ENCODE measurements around the gene TFCP2L1. TPM values are rescaled to one million over a fixed set of nuclear protein-coding genes. Genes with fewer than 3 reads are reported as not detected.

Gene TFCP2L1
- total RNA-seq, 1 experiment from 2014 or later, result 4.3 TPM

DNA sequence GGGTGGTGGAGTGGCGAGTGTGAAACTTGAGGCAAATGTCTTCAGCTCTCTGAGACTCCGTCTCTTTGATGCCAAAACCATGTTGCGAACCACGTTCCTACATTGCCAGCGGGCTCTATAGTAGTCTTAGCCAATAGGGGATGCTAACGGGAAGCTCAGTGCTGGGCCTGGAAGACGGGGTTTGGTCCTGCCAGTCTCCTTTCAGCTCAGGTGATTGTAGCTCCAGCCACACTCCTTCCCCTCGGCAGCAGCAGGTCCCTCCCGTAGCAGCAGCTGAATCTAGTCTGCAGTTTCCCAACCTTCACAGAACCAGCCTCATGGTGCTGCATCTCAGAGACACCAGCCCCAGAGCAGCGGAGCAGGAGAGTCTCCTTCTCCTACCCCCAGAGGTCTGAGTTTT lies 109.7 kb downstream of the TFCP2L1 start (continued):
- TF ChIP-seq, protein P1, sequence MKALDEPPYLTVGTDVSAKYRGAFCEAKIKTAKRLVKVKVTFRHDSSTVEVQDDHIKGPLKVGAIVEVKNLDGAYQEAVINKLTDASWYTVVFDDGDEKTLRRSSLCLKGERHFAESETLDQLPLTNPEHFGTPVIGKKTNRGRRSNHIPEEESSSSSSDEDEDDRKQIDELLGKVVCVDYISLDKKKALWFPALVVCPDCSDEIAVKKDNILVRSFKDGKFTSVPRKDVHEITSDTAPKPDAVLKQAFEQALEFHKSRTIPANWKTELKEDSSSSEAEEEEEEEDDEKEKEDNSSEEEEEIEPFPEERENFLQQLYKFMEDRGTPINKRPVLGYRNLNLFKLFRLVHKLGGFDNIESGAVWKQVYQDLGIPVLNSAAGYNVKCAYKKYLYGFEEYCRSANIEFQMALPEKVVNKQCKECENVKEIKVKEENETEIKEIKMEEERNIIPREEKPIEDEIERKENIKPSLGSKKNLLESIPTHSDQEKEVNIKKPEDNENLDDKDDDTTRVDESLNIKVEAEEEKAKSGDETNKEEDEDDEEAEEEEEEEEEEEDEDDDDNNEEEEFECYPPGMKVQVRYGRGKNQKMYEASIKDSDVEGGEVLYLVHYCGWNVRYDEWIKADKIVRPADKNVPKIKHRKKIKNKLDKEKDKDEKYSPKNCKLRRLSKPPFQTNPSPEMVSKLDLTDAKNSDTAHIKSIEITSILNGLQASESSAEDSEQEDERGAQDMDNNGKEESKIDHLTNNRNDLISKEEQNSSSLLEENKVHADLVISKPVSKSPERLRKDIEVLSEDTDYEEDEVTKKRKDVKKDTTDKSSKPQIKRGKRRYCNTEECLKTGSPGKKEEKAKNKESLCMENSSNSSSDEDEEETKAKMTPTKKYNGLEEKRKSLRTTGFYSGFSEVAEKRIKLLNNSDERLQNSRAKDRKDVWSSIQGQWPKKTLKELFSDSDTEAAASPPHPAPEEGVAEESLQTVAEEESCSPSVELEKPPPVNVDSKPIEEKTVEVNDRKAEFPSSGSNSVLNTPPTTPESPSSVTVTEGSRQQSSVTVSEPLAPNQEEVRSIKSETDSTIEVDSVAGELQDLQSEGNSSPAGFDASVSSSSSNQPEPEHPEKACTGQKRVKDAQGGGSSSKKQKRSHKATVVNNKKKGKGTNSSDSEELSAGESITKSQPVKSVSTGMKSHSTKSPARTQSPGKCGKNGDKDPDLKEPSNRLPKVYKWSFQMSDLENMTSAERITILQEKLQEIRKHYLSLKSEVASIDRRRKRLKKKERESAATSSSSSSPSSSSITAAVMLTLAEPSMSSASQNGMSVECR (CRISPR knock-in tag; IDR thresholded peaks at IDR 0.05; ENCODE audit: borderline replicate concordance), result no peak
- TF ChIP-seq, protein P2, sequence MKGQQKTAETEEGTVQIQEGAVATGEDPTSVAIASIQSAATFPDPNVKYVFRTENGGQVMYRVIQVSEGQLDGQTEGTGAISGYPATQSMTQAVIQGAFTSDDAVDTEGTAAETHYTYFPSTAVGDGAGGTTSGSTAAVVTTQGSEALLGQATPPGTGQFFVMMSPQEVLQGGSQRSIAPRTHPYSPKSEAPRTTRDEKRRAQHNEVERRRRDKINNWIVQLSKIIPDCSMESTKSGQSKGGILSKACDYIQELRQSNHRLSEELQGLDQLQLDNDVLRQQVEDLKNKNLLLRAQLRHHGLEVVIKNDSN (CRISPR knock-in tag; IDR thresholded peaks at IDR 0.05), result no peak
- no peak for TF ChIP-seq JAZF1 (CRISPR knock-in tag; IDR thresholded peaks at IDR 0.05)
- TF ChIP-seq, protein P3, sequence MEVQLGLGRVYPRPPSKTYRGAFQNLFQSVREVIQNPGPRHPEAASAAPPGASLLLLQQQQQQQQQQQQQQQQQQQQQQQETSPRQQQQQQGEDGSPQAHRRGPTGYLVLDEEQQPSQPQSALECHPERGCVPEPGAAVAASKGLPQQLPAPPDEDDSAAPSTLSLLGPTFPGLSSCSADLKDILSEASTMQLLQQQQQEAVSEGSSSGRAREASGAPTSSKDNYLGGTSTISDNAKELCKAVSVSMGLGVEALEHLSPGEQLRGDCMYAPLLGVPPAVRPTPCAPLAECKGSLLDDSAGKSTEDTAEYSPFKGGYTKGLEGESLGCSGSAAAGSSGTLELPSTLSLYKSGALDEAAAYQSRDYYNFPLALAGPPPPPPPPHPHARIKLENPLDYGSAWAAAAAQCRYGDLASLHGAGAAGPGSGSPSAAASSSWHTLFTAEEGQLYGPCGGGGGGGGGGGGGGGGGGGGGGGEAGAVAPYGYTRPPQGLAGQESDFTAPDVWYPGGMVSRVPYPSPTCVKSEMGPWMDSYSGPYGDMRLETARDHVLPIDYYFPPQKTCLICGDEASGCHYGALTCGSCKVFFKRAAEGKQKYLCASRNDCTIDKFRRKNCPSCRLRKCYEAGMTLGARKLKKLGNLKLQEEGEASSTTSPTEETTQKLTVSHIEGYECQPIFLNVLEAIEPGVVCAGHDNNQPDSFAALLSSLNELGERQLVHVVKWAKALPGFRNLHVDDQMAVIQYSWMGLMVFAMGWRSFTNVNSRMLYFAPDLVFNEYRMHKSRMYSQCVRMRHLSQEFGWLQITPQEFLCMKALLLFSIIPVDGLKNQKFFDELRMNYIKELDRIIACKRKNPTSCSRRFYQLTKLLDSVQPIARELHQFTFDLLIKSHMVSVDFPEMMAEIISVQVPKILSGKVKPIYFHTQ (CRISPR knock-in tag; IDR thresholded peaks at IDR 0.05), result no peak
- TF ChIP-seq, protein P4, sequence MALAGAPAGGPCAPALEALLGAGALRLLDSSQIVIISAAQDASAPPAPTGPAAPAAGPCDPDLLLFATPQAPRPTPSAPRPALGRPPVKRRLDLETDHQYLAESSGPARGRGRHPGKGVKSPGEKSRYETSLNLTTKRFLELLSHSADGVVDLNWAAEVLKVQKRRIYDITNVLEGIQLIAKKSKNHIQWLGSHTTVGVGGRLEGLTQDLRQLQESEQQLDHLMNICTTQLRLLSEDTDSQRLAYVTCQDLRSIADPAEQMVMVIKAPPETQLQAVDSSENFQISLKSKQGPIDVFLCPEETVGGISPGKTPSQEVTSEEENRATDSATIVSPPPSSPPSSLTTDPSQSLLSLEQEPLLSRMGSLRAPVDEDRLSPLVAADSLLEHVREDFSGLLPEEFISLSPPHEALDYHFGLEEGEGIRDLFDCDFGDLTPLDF (CRISPR knock-in tag; IDR thresholded peaks at IDR 0.05), result no peak
- TF ChIP-seq, protein P5, sequence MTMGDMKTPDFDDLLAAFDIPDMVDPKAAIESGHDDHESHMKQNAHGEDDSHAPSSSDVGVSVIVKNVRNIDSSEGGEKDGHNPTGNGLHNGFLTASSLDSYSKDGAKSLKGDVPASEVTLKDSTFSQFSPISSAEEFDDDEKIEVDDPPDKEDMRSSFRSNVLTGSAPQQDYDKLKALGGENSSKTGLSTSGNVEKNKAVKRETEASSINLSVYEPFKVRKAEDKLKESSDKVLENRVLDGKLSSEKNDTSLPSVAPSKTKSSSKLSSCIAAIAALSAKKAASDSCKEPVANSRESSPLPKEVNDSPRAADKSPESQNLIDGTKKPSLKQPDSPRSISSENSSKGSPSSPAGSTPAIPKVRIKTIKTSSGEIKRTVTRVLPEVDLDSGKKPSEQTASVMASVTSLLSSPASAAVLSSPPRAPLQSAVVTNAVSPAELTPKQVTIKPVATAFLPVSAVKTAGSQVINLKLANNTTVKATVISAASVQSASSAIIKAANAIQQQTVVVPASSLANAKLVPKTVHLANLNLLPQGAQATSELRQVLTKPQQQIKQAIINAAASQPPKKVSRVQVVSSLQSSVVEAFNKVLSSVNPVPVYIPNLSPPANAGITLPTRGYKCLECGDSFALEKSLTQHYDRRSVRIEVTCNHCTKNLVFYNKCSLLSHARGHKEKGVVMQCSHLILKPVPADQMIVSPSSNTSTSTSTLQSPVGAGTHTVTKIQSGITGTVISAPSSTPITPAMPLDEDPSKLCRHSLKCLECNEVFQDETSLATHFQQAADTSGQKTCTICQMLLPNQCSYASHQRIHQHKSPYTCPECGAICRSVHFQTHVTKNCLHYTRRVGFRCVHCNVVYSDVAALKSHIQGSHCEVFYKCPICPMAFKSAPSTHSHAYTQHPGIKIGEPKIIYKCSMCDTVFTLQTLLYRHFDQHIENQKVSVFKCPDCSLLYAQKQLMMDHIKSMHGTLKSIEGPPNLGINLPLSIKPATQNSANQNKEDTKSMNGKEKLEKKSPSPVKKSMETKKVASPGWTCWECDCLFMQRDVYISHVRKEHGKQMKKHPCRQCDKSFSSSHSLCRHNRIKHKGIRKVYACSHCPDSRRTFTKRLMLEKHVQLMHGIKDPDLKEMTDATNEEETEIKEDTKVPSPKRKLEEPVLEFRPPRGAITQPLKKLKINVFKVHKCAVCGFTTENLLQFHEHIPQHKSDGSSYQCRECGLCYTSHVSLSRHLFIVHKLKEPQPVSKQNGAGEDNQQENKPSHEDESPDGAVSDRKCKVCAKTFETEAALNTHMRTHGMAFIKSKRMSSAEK (CRISPR knock-in tag; IDR thresholded peaks at IDR 0.05; ENCODE audit: borderline replicate concordance), result no peak
- TF ChIP-seq, protein P6, sequence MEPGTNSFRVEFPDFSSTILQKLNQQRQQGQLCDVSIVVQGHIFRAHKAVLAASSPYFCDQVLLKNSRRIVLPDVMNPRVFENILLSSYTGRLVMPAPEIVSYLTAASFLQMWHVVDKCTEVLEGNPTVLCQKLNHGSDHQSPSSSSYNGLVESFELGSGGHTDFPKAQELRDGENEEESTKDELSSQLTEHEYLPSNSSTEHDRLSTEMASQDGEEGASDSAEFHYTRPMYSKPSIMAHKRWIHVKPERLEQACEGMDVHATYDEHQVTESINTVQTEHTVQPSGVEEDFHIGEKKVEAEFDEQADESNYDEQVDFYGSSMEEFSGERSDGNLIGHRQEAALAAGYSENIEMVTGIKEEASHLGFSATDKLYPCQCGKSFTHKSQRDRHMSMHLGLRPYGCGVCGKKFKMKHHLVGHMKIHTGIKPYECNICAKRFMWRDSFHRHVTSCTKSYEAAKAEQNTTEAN (CRISPR knock-in tag; IDR thresholded peaks at IDR 0.05), result no peak
- TF ChIP-seq, protein P7, sequence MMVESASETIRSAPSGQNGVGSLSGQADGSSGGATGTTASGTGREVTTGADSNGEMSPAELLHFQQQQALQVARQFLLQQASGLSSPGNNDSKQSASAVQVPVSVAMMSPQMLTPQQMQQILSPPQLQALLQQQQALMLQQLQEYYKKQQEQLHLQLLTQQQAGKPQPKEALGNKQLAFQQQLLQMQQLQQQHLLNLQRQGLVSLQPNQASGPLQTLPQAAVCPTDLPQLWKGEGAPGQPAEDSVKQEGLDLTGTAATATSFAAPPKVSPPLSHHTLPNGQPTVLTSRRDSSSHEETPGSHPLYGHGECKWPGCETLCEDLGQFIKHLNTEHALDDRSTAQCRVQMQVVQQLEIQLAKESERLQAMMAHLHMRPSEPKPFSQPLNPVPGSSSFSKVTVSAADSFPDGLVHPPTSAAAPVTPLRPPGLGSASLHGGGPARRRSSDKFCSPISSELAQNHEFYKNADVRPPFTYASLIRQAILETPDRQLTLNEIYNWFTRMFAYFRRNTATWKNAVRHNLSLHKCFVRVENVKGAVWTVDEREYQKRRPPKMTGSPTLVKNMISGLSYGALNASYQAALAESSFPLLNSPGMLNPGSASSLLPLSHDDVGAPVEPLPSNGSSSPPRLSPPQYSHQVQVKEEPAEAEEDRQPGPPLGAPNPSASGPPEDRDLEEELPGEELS (CRISPR knock-in tag; IDR thresholded peaks at IDR 0.05), result no peak
- TF ChIP-seq ZNF416 (CRISPR knock-in tag; IDR thresholded peaks at IDR 0.05), result no peak
- no peak for TF ChIP-seq ZNF263 (CRISPR knock-in tag; IDR thresholded peaks at IDR 0.05; ENCODE audit: low read depth)
- no peak for TF ChIP-seq HMGA2 (CRISPR knock-in tag; IDR thresholded peaks at IDR 0.05)
- no peak for TF ChIP-seq GABPB1 (CRISPR knock-in tag; IDR thresholded peaks at IDR 0.05)
